ENCODE results near the gene LPCAT2. TPM values are rescaled to one million over a fixed set of nuclear protein-coding genes. Genes with fewer than 3 reads are reported as not detected.

The LPCAT2 gene
- total and polyA plus RNA-seq, 2 donors (not counting 3 experiments of a cell fraction or from before 2014, with no cell fraction given) = 64.5 to 72.9 TPM

- POLR2A ChIA-PET = no interaction called here
Measured at GRCh38 chr16:55477736-55478135, 31.1 kb upstream of the LPCAT2 start.

More at GRCh38 chr16:55477736-55478135, 31.1 kb upstream of the LPCAT2 start:
- no peak for DNase-seq (ENCODE audit: low read depth, low spot score)
- TF ChIP-seq GATA2 (IDR thresholded peaks at IDR 0.05; ENCODE audit: insufficient read depth, insufficient read length, low read depth, low read length) (no peak), FOS (IDR thresholded peaks at IDR 0.05; ENCODE audit: borderline replicate concordance, insufficient read depth, low read length) (no peak), MYC (IDR thresholded peaks at IDR 0.05; ENCODE audit: low read depth, low read length) (no peak), EZH2 (IDR thresholded peaks at IDR 0.05; ENCODE audit: borderline replicate concordance, low read depth, low read length, severe bottlenecking) (no peak), CTCF (IDR thresholded peaks at IDR 0.05; ENCODE audit: extremely low read depth in 1 of 2, insufficient read depth in 1 of 2, low read depth in 1 of 2, low read length in 2 of 2) (no peak), POLR2A (IDR thresholded peaks at IDR 0.05; ENCODE audit: low read depth, low read length) (no peak), JUN (IDR thresholded peaks at IDR 0.05; ENCODE audit: borderline replicate concordance, insufficient read depth, insufficient read length, low read depth) (no peak), POLR2AphosphoS5 (IDR thresholded peaks at IDR 0.05; ENCODE audit: insufficient read depth, low read depth, low read length) (no peak), MAX (IDR thresholded peaks at IDR 0.05; ENCODE audit: insufficient read depth, insufficient read length) (no peak)
- FAIRE-seq = no peak
- Histone ChIP-seq H3K27ac (ENCODE audit: insufficient read depth, low read depth, low read length) (no peak overlapping the region), H2AFZ (ENCODE audit: low read depth, low read length) (no peak overlapping the region), H3K4me3 (replicated peaks in 1 of 3; ENCODE audit: insufficient read depth in 1 of 3, low read depth in 1 of 3, low read length in 3 of 3) (no peak overlapping the region), H3K79me2 (ENCODE audit: control insufficient read depth, insufficient read depth, low read length) (peaks cover 34% of the 10 kb centered on the region), H3K4me2 (ENCODE audit: insufficient read depth, low read length) (no peak overlapping the region), H3K9ac (replicated peaks; ENCODE audit: extremely low read depth, insufficient read depth, low read length) (no peak overlapping the region), H3K9me3 (replicated peaks; ENCODE audit: control insufficient read depth, insufficient read depth, low read length) (no peaks in the 10 kb centered on the region), H3K4me1 (ENCODE audit: control insufficient read depth, extremely low read depth, insufficient read depth, low read length) (peaks cover 21% of the 10 kb centered on the region), H4K20me1 (replicated peaks; ENCODE audit: control insufficient read depth, extremely low read depth, insufficient read depth, low read length) (peaks cover 4% of the 10 kb centered on the region), H3K36me3 (ENCODE audit: control insufficient read depth in 2 of 2, extremely low read depth in 1 of 2, insufficient read depth in 2 of 2, low read length in 2 of 2) (peaks cover 4 to 6% of the 10 kb centered on the region in 2 experiments), H3K9me1 (replicated peaks; ENCODE audit: control insufficient read depth, extremely low read depth, insufficient read depth, low read length) (no peaks in the 10 kb centered on the region), H3K27me3 (ENCODE audit: control insufficient read depth in 2 of 2, insufficient read depth in 2 of 2, low read length in 2 of 2) (no peaks in the 10 kb centered on the region)
- CTCF ChIA-PET = interaction anchor here (0.8 to 1.6 kb wide), 2 partner anchors 17 to 24 kb away, joined by 3 to 4 read pairs; no protein-coding TSS in a partner anchor
- BruUV-seq (replicated peaks) = no TSS peak
- dilution Hi-C loops (cut with MboI; ENCODE audit: extremely low pct_ligation_motif_present, low sequenced_read_pairs) (no loop called here), intact Hi-C loops (cut with micrococcal nuclease) (no loop called here)
